Activated naive CD4-positive, alpha-beta T cell (primary cell): Measurements from ENCODE around the gene DBN1.

Experiments used
- DNase-seq, 4 experiments: peaks; one replicate each; lab custom pipeline; 2025; lab: John Stamatoyannopoulos, UW

Gene DBN1

GRCh38 chr5:177443144-177443983 is 30.1 kb downstream of the DBN1 start:
- DNase-seq, result no peak

GRCh38 chr5:177442066-177442826 is 31.2 kb downstream of the DBN1 start:
- no peak for DNase-seq

- no peak for DNase-seq
These were observed 32.2 kb downstream of the DBN1 start for GRCh38 chr5:177440990-177441780.

GRCh38 chr5:177440211-177440989 is 33.0 kb downstream of the DBN1 start:
- no peak for DNase-seq

- no peak for DNase-seq
These were observed 33.8 kb downstream of the DBN1 start for GRCh38 chr5:177439518-177440053.

- DNase-seq, result no peak
These were observed 35.0 kb downstream of the DBN1 start for GRCh38 chr5:177438468-177438867.

- no peak for DNase-seq
These were observed 35.8 kb downstream of the DBN1 start for GRCh38 chr5:177437623-177438022.

- DNase-seq, result no peak
These were observed 37.4 kb downstream of the DBN1 start for GRCh38 chr5:177435847-177436536.

GRCh38 chr5:177434942-177435738 is 38.3 kb downstream of the DBN1 start:
- no peak for DNase-seq

- peak in 2 of 4 experiments; percentile 13 to 25 for DNase-seq
These were observed 39.0 kb downstream of the DBN1 start for GRCh38 chr5:177434437-177434836.

- DNase-seq, result no peak
These were observed 39.7 kb downstream of the DBN1 start for GRCh38 chr5:177433658-177434217.

- DNase-seq, result no peak
These were observed 40.4 kb downstream of the DBN1 start for GRCh38 chr5:177432839-177433657.

- DNase-seq, result no peak
These were observed 41.1 kb downstream of the DBN1 start for GRCh38 chr5:177432143-177432838.

GRCh38 chr5:177431317-177432142 is 41.9 kb downstream of the DBN1 start:
- DNase-seq, result peak in 2 of 4 experiments; percentile 51 to 53

GRCh38 chr5:177430972-177431316 is 42.5 kb downstream of the DBN1 start:
- DNase-seq, result no peak

GRCh38 chr5:177430140-177430951 is 43.1 kb downstream of the DBN1 start:
- no peak for DNase-seq
